ENCODE data around the gene CEP170B. TPM values are rescaled to one million over a fixed set of nuclear protein-coding genes. Genes with fewer than 3 reads are reported as not detected.

Gene CEP170B
- total and polyA plus RNA-seq, 4 donors, result 1.5 to 10.9 (median 6.7) TPM

- Histone ChIP-seq H3K9me3 (ENCODE audit: control insufficient read depth in 4 of 4, low read length in 3 of 4) (no peaks in the 10 kb centered on the region), H3K36me3 (ENCODE audit: control insufficient read depth in 4 of 4, insufficient read depth in 3 of 4, low read depth in 1 of 4, low read length in 3 of 4) (no peaks in the 10 kb centered on the region), H3K27me3 (ENCODE audit: control insufficient read depth in 4 of 4, insufficient read depth in 4 of 4, low read length in 3 of 4) (no peaks in the 10 kb centered on the region), H3K27ac (ENCODE audit: low read depth in 1 of 2, low read length in 2 of 2) (no peak overlapping the region), H3K4me1 (ENCODE audit: control insufficient read depth in 4 of 4, insufficient read depth in 4 of 4, low read length in 3 of 4) (peaks cover 0 to 9% (median 5%) of the 10 kb centered on the region in 4 donors), H3K9ac (ENCODE audit: low read depth in 1 of 2, low read length in 2 of 2) (no peak overlapping the region), H3K4me3 (ENCODE audit: low read depth in 1 of 3, low read length in 3 of 3) (no peak overlapping the region)
- TF ChIP-seq HNF4G (IDR thresholded peaks at IDR 0.05), result no peak
- TF ChIP-seq RXRA (IDR thresholded peaks at IDR 0.05), result no peak
- no peak for TF ChIP-seq TAF1 (conservative IDR thresholded peaks at IDR 0.05)
- no peak for TF ChIP-seq ZBTB33 (IDR thresholded peaks at IDR 0.05)
- no peak for TF ChIP-seq FOXA2 (IDR thresholded peaks at IDR 0.05)
- TF ChIP-seq EGR1 (IDR thresholded peaks at IDR 0.05; ENCODE audit: low read depth in 2 of 2), result no peak
- TF ChIP-seq SP1 (IDR thresholded peaks at IDR 0.05), result no peak
- no peak for TF ChIP-seq JUND (IDR thresholded peaks at IDR 0.05)
- TF ChIP-seq REST (IDR thresholded peaks at IDR 0.05), result no peak
- TF ChIP-seq FOXA1 (IDR thresholded peaks at IDR 0.05), result no peak
- no peak for TF ChIP-seq MAX (IDR thresholded peaks at IDR 0.05)
- no peak for TF ChIP-seq YY1 (IDR thresholded peaks at IDR 0.05)
- no peak for DNase-seq (ENCODE audit: low spot score)
Observed at GRCh38 chr14:104860414-104860813, 4.7 kb upstream of the CEP170B start.

GRCh38 chr14:104863131-104863862, 1.8 kb upstream of the CEP170B start:
- H3K4me3 ChIP-seq (ENCODE audit: low read depth in 1 of 3, low read length in 3 of 3), result peak overlapping the region in 1 of 3 donors; percentile 83
- H3K9me3 ChIP-seq (ENCODE audit: control insufficient read depth in 4 of 4, low read length in 3 of 4), result no peaks in the 10 kb centered on the region
- H3K4me1 ChIP-seq (ENCODE audit: control insufficient read depth in 4 of 4, insufficient read depth in 4 of 4, low read length in 3 of 4), result peaks cover 4 to 30% (median 16%) of the 10 kb centered on the region in 4 donors
- H3K27ac ChIP-seq (ENCODE audit: low read depth in 1 of 2, low read length in 2 of 2), result no peak overlapping the region
- no peaks in the 10 kb centered on the region for H3K36me3 ChIP-seq (ENCODE audit: control insufficient read depth in 4 of 4, insufficient read depth in 3 of 4, low read depth in 1 of 4, low read length in 3 of 4)
- H3K9ac ChIP-seq (ENCODE audit: low read depth in 1 of 2, low read length in 2 of 2), result no peak overlapping the region
- DNase-seq (ENCODE audit: low spot score), result no peak
- 83% methylated on average over 13 of the region's 13 CpGs for WGBS
- H3K27me3 ChIP-seq (ENCODE audit: control insufficient read depth in 4 of 4, insufficient read depth in 4 of 4, low read length in 3 of 4), result no peaks in the 10 kb centered on the region
- TF ChIP-seq ZBTB33 (IDR thresholded peaks at IDR 0.05), result no peak
- no peak for TF ChIP-seq RAD21 (IDR thresholded peaks at IDR 0.05)
- TF ChIP-seq FOXA1 (IDR thresholded peaks at IDR 0.05), result no peak
- no peak for TF ChIP-seq EGR1 (IDR thresholded peaks at IDR 0.05; ENCODE audit: low read depth in 2 of 2)
- no peak for TF ChIP-seq SP1 (IDR thresholded peaks at IDR 0.05)
- no peak for TF ChIP-seq HNF4A (conservative IDR thresholded peaks at IDR 0.05)
- TF ChIP-seq REST (IDR thresholded peaks at IDR 0.05), result no peak
- no peak for TF ChIP-seq CTCF (IDR thresholded peaks at IDR 0.05; ENCODE audit: low read depth, low read length, missing input control)
- no peak for TF ChIP-seq YY1 (IDR thresholded peaks at IDR 0.05)
- no peak for TF ChIP-seq MAX (IDR thresholded peaks at IDR 0.05)
- no peak for TF ChIP-seq NR2F2 (IDR thresholded peaks at IDR 0.05)
- TF ChIP-seq RXRA (IDR thresholded peaks at IDR 0.05), result no peak
- no peak for TF ChIP-seq GABPA (IDR thresholded peaks at IDR 0.05 in 1 of 2, conservative IDR thresholded peaks at IDR 0.05 in 1 of 2)
